ENCODE data around the gene DDA1.
A peak's percentile ranks its signal among the peaks of the same experiment; 100 is the strongest.

The DDA1 gene

DNA sequence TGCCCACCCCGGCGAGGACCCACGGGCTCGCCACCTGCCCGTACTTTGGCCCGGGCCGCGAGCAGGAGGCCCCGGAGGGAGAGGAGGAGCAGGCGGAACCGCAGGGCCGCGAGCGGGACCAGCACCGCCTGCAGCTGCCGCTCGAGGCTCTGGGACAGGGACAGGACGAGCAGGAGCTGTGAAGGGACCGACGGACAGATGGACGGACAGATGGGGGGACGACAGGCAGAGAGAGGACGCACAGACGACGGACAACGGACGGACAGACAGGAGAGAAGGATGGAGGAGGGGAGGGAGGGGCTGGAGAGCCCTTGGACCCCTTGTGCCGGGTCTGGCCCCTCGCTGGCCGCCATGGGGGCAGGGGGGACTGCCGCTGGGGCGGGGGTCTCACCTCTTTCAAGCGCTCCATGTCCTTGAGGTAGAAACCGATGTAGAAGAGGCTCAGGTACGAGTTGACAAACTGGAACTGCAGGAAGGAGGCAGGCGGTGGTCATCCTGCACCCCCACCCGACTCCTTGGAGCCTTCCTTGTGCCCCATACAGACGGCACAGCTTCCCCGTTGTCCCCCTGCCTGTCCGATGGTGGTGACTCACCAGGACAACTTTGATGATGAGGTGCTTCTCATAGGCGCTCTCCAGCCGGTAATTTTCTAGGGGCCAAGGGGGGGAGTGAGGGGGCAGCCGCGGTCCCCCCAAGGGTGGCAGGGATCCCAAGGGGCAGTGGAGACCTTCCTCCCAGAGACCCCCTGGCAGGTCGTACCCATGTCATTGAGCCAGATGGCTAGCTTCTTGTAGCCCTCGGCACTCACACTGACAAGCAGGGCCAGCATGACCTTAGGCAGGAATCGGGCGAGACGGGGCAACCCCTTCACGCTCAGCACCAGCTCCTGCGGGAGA lies 20.3 kb downstream of the DDA1 start:
- no peak for DNase-seq (ENCODE audit: low read depth in 3 of 3)

GRCh38 chr19:17330262-17331044 lies 21.1 kb downstream of the DDA1 start:
- no peak for DNase-seq (ENCODE audit: low read depth in 3 of 3)

DNA sequence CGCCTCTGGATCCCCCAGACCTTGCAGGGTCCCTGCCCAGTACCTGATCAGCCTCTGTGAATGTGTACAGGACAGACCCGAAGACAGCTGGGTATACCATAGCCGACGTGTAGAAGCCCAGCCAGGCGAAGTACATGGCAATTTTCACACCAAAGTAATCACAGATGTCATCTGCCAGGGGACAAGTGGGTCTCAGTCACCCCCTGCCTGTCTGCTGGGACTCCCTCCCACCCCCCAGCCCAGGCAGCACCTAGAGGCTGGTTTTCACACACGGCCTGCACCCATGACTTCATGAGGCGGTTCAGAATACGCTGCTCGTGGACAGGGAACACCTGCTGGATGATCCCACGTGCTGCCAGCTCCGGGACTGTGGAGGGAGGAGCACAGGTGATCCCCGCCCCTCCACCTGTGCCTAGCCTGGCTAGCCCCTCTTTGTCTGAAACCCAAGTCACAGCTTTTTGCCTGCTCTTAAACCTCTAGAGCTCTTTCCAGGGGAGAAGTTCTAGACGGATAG lies 21.7 kb downstream of the DDA1 start:
- no peak for DNase-seq (ENCODE audit: low read depth in 3 of 3)

GRCh38 chr19:17332360-17332676 lies 23.0 kb downstream of the DDA1 start:
- no peak for DNase-seq (ENCODE audit: low read depth in 3 of 3)

DNA sequence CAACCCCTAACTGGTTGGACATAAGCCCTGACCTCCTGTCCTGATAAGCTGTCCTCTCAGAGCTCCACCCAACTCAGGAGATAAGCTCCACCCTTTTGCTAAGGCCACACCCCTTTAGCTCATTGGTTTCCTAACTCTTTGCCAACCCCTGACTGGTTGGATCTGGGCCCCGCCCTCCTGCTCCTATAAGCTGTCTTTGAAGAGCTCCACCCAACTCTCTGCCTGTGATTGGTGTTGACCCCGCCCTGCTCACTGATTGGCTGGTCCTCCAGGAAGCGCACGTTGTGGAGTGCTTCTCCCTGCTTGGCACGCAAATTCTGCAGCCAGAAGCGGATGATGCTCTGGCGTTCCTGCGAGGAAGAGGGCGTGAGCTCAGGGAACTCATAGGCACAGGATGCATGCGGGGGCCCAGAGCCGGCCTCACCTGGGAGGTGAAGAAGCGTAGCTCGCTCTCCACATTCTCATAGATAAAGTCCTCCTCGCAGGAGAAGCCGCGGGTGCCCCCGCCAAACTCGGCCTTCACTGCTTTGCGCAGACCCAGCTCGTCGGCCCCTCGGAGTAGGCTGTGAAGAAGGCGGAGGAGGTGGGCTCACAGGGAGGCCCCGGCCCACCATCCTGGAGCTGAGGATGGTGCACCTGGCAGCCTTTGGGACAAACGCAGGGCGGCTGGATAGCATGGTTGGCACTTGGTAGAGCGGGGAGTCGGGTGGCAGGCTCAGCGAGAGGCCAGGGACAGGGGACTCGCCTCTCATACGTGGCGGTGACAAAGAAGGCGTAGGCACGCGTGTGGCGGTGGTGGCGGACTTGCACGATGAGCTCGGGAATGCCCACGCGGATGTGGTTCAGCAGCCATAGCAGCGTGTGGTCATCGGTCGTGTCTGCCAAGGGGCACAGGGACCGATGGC lies 23.6 kb downstream of the DDA1 start:
- DNase-seq (ENCODE audit: low read depth in 3 of 3) = peak in 1 of 3 donors; percentile 63

DNA sequence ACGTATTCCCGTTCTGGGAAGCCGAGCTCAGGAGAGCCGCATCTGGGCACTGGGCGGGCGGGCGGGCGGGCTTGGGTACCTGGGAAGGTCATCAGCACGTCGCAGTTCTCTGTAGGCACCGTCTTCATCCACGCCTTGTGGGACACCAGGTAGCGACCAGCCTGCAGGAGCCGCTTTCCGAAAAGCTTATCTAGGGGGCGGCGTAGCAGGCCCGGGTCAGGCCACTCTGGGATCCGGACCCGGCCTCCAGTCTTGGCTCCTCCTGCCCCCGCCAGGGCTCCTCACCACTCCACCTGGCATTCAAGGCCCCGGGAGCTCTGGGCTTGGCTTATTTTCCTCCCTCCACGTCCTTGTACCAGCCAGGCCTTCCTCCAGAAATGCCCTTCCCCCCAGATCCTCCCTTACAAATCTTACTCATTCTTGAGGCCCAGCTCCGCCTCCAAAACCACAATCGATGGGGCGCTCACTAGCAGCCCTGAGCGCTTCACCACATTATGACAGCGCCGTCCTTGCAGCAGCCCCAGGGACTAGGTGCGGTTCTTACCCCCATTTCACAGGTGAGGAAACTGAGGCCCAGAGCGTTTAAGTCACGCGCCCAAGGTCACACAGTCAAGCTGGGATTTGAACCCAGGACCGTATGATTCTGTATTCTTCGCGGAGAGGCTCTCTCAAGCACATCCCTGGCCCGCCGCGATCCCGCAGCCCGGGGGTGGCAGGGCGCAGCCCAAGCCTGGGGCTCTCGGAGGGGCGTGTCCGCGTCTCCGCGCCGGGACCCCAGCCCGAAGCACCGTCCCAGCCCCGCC lies 24.4 kb downstream of the DDA1 start:
- peak in 2 of 3 donors; percentile 69 to 73 for DNase-seq (ENCODE audit: low read depth in 3 of 3)

DNA sequence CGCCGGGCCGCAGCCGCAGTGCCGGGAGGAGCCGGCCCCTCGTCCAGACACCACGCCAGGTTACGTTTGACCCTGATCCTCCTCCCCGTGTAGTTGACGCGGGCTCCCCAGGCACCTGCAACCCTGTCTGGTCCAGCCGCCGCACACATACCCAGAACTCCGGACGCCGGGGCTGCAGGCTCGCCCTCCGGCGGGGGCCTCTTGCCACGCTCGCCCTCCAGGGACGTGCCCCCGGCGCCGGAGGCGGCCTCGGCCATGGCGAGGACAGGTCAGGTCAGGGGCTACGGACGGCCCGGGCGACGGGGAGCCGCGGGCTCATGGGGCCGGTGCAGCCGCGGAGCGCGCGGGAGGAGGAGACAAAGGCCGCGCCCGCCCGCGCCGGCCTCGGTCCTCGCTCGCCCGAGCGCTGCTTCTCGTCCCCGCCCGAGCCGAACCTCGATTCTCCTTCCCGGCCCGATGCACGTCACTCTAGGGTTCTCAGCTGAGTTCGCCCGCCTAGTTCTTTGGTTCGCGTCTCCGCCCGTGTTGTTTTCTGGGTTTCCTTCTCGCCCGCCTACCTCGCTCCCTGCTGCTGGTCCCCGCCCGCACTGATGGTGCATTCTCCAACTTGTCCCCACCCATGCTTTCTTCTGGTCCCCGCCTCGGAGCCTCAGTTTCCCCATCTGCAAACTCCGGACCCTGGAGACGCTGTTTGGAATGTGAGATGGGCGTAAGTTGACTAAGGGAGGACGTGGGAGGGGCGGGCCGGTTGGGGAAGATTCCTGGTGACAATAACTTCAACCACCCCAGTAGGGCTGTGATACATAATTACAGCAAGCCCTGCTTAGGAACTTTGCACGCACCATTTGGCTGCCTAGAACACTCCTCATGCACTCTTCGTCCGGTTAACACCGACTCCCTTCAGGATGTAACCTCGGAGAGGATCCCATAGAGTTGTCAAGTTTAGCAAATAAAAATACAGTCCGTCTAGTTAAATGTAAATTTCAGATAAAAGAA lies 25.3 kb downstream of the DDA1 start, which contains the start of gene ANO8:
ANO8 (minus strand) TSS at position 442 of the 996 bp plus-strand sequence; CDS start at position 257, 185 bp downstream.
- DNase-seq (ENCODE audit: low read depth in 3 of 3) = peak; percentile 92 to 95 (median 94)

DNA sequence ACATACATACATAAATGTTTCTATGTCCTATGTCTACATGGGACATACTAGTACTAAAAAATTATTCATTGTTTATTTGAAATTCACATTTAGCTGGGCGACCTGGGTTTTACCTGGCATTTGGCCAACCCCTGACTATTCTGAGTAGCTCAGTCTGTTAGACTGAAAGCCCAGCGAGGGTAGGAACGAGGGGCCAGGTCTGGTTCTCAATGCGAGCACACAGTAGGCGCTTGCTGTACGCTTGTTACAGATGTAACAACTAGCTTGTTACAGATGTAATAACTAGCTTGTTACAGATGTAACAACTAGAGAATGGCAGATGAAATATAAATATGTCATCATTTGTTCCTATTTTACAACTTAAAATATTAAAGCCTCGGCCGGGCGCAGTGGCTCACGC lies 26.2 kb downstream of the DDA1 start:
- no peak for DNase-seq (ENCODE audit: low read depth in 3 of 3)

DNA sequence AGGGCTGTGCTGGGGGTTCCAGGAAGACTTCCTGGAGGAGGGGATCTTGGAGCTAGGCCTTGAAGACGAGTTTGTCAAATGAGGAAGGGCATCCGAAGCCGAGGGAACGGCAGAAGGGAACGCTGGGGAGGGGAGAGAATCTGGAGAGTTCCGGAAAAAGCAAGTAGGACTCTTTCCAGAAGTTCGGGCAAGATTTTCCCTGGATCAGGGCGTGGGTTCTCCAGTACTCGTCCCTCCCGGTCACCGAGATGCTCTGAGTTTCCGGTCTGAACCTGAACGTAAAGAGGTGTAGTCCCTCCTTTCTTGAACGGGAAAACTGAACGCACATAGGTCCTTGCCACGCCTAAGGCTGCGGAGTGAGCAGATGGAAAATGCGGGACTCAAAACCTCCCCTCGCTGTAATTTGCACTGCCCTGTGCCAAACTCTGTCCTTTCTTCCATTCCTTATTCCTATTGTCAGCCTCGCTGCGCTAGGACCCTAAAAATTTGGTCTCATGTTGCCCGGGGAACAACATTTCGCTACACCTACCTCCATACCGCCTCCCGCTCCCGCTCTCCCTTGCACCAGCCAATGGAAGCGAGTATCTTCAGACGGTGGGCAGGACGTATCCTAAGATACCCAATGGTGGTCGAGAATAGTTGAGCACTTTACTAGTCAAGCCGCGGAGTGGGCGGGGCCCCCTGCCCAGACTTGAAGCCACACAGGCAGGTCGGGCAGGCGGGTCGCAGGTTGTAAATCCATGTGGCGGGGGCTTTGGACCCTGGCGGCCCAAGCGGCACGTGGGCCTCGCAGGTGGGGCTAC lies 27.7 kb downstream of the DDA1 start, which contains the start of gene GTPBP3:
GTPBP3 (plus strand) TSS at position 682 of the 803 bp plus-strand sequence; CDS start at position 741, 59 bp downstream.
- peak; percentile 92 to 96 (median 95) for DNase-seq (ENCODE audit: low read depth in 3 of 3)

DNA sequence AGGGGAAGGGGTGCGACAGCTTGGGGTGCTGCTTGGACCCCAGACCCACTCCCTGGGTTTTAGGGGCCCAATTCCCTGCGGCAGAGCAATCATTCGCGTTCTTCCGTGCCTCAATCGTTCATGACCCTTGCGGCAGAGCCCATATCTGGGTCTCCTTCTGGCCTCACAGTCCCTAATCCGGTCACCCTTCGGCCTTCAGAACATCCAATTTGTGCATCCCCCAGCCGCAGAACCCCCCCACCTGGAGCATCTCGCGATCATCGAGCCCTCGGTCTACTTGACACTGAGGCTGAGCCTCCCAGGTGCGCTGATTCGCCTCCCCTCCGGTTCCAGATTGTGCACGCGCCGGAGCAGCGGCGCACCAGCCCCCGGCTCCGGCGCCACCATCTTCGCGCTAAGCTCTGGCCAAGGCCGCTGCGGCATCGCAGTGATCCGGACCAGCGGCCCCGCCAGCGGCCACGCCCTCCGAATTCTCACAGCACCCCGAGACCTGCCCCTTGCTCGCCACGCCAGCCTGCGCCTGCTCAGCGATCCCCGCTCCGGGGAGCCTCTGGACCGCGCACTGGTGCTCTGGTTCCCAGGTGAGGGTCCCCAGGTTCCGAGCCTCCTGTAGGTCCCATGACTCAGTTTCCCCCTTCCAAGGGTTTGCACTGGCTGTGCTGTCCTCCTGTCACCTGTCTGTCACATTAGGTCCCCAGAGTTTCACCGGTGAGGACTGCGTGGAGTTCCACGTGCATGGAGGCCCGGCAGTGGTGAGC lies 28.5 kb downstream of the DDA1 start:
- DNase-seq (ENCODE audit: low read depth in 3 of 3) = no peak

GRCh38 chr19:17338433-17339078 lies 29.2 kb downstream of the DDA1 start:
- DNase-seq (ENCODE audit: low read depth in 3 of 3) = no peak

DNA sequence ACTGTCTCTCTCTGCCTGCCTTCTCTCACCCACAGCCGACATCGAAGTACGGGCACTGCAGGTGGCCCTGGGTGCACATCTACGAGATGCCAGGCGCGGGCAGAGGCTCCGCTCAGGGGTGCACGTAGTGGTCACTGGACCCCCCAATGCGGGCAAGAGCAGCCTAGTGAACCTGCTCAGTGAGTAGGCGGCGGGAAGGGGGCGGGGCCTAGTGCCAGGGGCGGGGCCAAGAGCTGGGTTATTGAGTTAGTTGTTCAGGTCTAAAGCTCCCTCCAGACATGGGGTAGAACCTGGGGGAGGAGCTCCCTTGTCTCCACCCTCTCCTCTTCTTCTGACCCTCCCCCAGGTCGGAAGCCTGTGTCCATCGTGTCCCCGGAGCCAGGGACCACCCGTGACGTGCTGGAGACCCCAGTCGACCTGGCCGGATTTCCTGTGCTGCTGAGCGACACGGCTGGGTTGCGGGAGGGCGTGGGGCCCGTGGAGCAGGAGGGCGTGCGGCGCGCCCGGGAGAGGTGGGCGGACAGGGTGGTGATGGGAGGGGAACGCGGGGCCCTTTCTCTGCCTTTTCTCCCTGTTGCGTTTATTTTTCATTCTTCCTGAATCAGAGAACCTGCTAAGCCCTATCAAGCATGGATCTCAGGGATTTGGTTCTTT lies 29.9 kb downstream of the DDA1 start:
- no peak for DNase-seq (ENCODE audit: low read depth in 3 of 3)

- no peak for DNase-seq (ENCODE audit: low read depth in 3 of 3)
Measured at GRCh38 chr19:17340302-17340870, 31.0 kb downstream of the DDA1 start.

DNA sequence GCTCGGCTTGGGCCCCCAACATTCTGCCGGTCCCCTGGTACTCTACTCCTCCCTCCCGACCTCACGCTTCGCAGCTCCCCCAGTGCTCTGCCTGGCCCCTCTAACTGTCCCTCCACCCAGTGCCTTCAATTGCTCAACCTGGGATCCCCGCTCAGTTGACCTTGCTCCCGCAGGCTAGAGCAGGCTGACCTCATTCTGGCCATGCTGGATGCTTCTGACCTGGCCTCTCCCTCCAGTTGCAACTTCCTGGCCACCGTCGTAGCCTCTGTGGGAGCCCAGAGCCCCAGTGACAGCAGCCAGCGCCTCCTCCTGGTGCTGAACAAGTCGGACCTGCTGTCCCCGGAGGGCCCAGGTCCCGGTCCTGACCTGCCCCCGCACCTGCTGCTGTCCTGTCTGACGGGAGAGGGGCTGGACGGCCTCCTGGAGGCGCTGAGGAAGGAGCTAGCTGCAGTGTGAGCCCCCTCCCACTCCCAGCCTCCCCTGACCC lies 31.6 kb downstream of the DDA1 start:
- no peak for DNase-seq (ENCODE audit: low read depth in 3 of 3)

DNA sequence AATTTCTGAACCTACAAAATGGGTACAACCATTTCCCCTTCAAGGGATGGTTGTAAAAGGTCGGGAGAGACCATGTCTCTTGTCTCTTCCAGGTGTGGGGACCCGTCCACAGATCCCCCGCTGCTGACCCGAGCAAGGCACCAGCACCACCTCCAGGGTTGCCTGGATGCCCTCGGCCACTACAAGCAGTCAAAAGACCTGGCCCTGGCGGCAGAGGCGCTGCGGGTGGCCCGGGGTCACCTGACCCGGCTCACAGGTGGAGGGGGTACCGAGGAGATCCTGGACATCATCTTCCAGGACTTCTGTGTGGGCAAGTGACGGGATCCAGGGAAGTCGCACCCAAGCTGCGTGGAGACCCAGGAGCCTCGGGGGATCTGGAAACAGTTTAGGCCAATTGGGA lies 32.0 kb downstream of the DDA1 start:
- no peak for DNase-seq (ENCODE audit: low read depth in 3 of 3)

DNA sequence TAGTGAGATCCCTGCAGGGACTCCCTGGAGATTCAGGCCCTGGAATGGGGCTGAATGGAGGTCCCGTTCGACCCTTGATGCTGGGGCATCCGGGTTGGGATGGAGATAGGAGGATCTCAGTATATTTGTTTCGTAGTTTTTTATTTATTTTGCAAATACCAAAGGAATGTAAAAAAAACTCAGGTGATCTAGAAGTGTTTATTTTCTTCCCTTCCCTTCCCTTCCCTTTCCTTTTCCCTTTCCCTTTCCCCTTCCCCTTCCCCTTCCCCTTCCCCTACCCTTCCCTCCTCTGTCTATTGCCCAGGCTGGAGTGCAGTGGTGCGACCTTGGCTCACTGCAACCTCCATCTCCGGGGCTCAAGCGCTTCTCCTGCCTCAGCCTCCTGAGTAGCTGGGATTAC lies 32.5 kb downstream of the DDA1 start:
- DNase-seq (ENCODE audit: low read depth in 3 of 3) = no peak

Data from stimulated activated CD4-positive, alpha-beta T cell treated with anti-CD3 and anti-CD28 coated beads, TNF-alpha, amount 100 ng/mL, for 48 hours (primary cell).